A549 (cell line): ENCODE results near the gene PRKRIP1. TPM values are rescaled to one million over a fixed set of nuclear protein-coding genes. Genes with fewer than 3 reads are reported as not detected.

Experiments
- ATAC-seq, 2 experiments: fragments of 200-7000 bp in 1 of 2; fragments of >200 bp in 1 of 2; cut with Nextera tagmentation in 1 of 2; cut with Tn5 transposase in 1 of 2; 3 replicates each; pipeline versions ENCODE4 v1.8.0 to v1.9.1; 2018 to 2020; ENCODE audit warnings: mild to moderate bottlenecking in 1 of 2, moderate library complexity in 1 of 2
- CTCF ChIA-PET: fragments of 300-600 bp; sonication (Branson Sonifier 250); formaldehyde crosslinking; extraction: SDS; loops from one replicate; lab custom pipeline; 2021; ENCODE audit warnings: antibody characterized with exemption, inconsistent platforms; lab: Yijun Ruan, JAX
- POLR2A ChIA-PET: fragments of 350-600 bp; formaldehyde crosslinking; extraction: SDS; loops from one replicate; lab custom pipeline; 2021; ENCODE audit warnings: antibody characterized with exemption, inconsistent platforms; lab: Yijun Ruan, JAX
- DNase-seq, 2 experiments: peaks; one replicate each; pipeline versions ENCODE4 v3.0.0 to v3.0.0-alpha.2; 2011 to 2016; ENCODE audit warnings: low read depth in 1 of 2, low spot score in 1 of 2
- FAIRE-seq: peaks from 2 replicates; lab custom pipeline; 2011; peaks lifted over from hg19 to GRCh38; lab: Jason Lieb, UNC
- H3K27ac ChIP-seq, 2 experiments: fragments of >200 bp; sonication (Bioruptor Twin); formaldehyde crosslinking; 3 replicates each; pipeline ENCODE4 v1.5.1; 2016 to 2017
- H3K4me1 ChIP-seq: fragments of >200 bp; sonication (Bioruptor Twin); formaldehyde crosslinking; 3 replicates; pipeline ENCODE4 v1.6.1; 2016
- H3K4me2 ChIP-seq: fragments of >200 bp; sonication (Bioruptor Twin); formaldehyde crosslinking; 3 replicates; pipeline ENCODE4 v1.6.1; 2016
- H3K4me3 ChIP-seq: fragments of >200 bp; sonication (Bioruptor Twin); formaldehyde crosslinking; 3 replicates; pipeline ENCODE4 v1.5.1; 2016
- H3K9me3 ChIP-seq: fragments of >200 bp; sonication (Bioruptor Twin); formaldehyde crosslinking; 3 replicates; pipeline ENCODE4 v1.6.1; 2016
- CBX2 ChIP-seq: fragments of 200-600 bp; sonication (generic); IDR thresholded peaks from 2 replicates; pipeline ENCODE4 v1.6.1; 2016; ENCODE audit warnings: low read depth, mild to moderate bottlenecking, borderline replicate concordance
- CBX8 ChIP-seq: fragments of 200-600 bp; sonication (generic); IDR thresholded peaks from 2 replicates; pipeline ENCODE4 v1.6.1; 2016
- CHD2 ChIP-seq: fragments of 150-350 bp; IDR thresholded peaks from 2 replicates; pipeline ENCODE4 v1.6.1; 2014; ENCODE audit warnings: low read length; ENCODE audit not compliant: partially characterized antibody
- CHD4 ChIP-seq: fragments of 200-600 bp; sonication (generic); IDR thresholded peaks from 2 replicates; pipeline ENCODE4 v1.6.1; 2016; ENCODE audit warnings: antibody characterized with exemption, mild to moderate bottlenecking, borderline replicate concordance
- CTCF ChIP-seq: fragments of >200 bp; sonication (Bioruptor Twin); formaldehyde crosslinking; IDR thresholded peaks from 3 replicates; pipeline ENCODE4 v1.5.1; 2016
- ELK1 ChIP-seq: fragments of 150-350 bp; IDR thresholded peaks from 2 replicates; pipeline ENCODE4 v1.6.1; 2014; ENCODE audit warnings: low read depth, mild to moderate bottlenecking, low read length
- FOSL2 ChIP-seq, 2 experiments: fragments of 450-650 bp in 1 of 2; fragments of >200 bp in 1 of 2; sonication (Bioruptor Twin) in 1 of 2; formaldehyde crosslinking; IDR thresholded peaks; 2 replicates each; pipeline versions ENCODE4 v1.5.0 to v1.6.1; 2016 to 2020; ENCODE audit warnings: mild to moderate bottlenecking in 1 of 2, moderate library complexity in 1 of 2
- FOXS1 ChIP-seq: fragments of 250-450 bp; sonication (Bioruptor Pico); IDR thresholded peaks from 2 replicates; pipeline ENCODE4 v1.5.0; 2020; ENCODE audit warnings: mild to moderate bottlenecking, moderate library complexity
- GATA3 ChIP-seq: IDR thresholded peaks from 2 replicates; pipeline ENCODE4 v1.6.1; 2012; ENCODE audit warnings: borderline replicate concordance
- HES2 ChIP-seq: fragments of >200 bp; sonication (Bioruptor Twin); formaldehyde crosslinking; IDR thresholded peaks from 2 replicates; pipeline ENCODE4 v1.6.1; 2016
- HEYL ChIP-seq: fragments of 250-450 bp; sonication (Bioruptor Pico); IDR thresholded peaks from 2 replicates; pipeline ENCODE4 v1.8.0; 2021; ENCODE audit warnings: mild to moderate bottlenecking, moderate library complexity
- HMGXB4 ChIP-seq: fragments of 250-450 bp; sonication (Bioruptor Pico); IDR thresholded peaks from 2 replicates; pipeline ENCODE4 v1.5.0; 2021; ENCODE audit warnings: mild to moderate bottlenecking, moderate library complexity, borderline replicate concordance
- HOXB13 ChIP-seq: fragments of 250-450 bp; sonication (Bioruptor Pico); IDR thresholded peaks from 2 replicates; pipeline ENCODE4 v1.5.0; 2020; ENCODE audit warnings: low read depth, mild to moderate bottlenecking, moderate library complexity
- JUN ChIP-seq, 2 experiments: fragments of >200 bp; sonication (Bioruptor Twin); formaldehyde crosslinking; IDR thresholded peaks; 2 replicates in 1 of 2; 3 replicates in 1 of 2; pipeline ENCODE4 v1.6.1; 2016 to 2017
- NPAS2 ChIP-seq: fragments of 250-450 bp; sonication (Bioruptor Pico); IDR thresholded peaks from 2 replicates; pipeline ENCODE4 v1.8.0; 2022; ENCODE audit warnings: mild to moderate bottlenecking, moderate library complexity, borderline replicate concordance
- NR3C1 ChIP-seq: fragments of >200 bp; sonication (Bioruptor Twin); formaldehyde crosslinking; IDR thresholded peaks from 3 replicates; pipeline ENCODE4 v1.6.1; 2017
- RCOR1 ChIP-seq: fragments of 150-350 bp; IDR thresholded peaks from 2 replicates; pipeline ENCODE4 v1.6.1; 2014; ENCODE audit warnings: antibody characterized with exemption, low read length, low read depth
- SMC3 ChIP-seq: fragments of >200 bp; sonication (Bioruptor Twin); formaldehyde crosslinking; IDR thresholded peaks from 3 replicates; pipeline ENCODE4 v1.6.1; 2018; ENCODE audit warnings: inconsistent platforms
- TP53 ChIP-seq: fragments of 250-450 bp; sonication (Bioruptor Pico); IDR thresholded peaks from 2 replicates; pipeline ENCODE4 v1.5.0; 2021; ENCODE audit warnings: mild to moderate bottlenecking, moderate library complexity
- ZFP36 ChIP-seq: fragments of 450-650 bp; IDR thresholded peaks from 2 replicates; pipeline ENCODE4 v1.6.1; 2014; ENCODE audit warnings: borderline replicate concordance; ENCODE audit not compliant: partially characterized antibody
- WGBS: methylation state at CpG from one replicate; pipeline ENCODE4 v1.1.6; 2017; ENCODE audit errors: missing lambda C conversion rate; 5-methylcytosine and 5-hydroxymethylcytosine counted together
- polyA plus RNA-seq, 4 experiments: library from polyadenylated mRNA; depleted of rRNA in 3 of 4; stranded (reverse); fragments of >200 nt; fragmentation: RNase III in 1 of 4; extraction: RNeasy Plus Mini Kit Qiagen cat#74134 plus additional on column Dnase treatment in 1 of 4; gene quantifications; 2 replicates in 3 of 4; 3 replicates in 1 of 4; pipeline ENCODE4 v1.2.3, GENCODE V29; 2011 to 2017
- TF ChIP-seq, protein P1 (sequence below): IDR thresholded peaks from 2 replicates; pipeline ENCODE4 v1.6.1; 2012

Gene PRKRIP1
- polyA plus RNA-seq, 2 of the 4 experiments (the other 2 are of a cell fraction), result 15.4 to 24.1 TPM

- no peaks in the 10 kb centered on the region for H3K9me3 ChIP-seq
- H3K4me1 ChIP-seq, result no peaks in the 10 kb centered on the region
- H3K4me3 ChIP-seq, result no peak overlapping the region
- no peak for DNase-seq
- TF ChIP-seq CHD4 (no peak), FOXS1 (CRISPR knock-in tag) (no peak), TP53 (CRISPR knock-in tag) (no peak), HMGXB4 (CRISPR knock-in tag) (no peak), ELK1 (no peak), JUN (IDR thresholded peaks at IDR 0.05) (no peak), CHD2 (no peak), HES2 (no peak), CTCF (no peak), GATA3 (no peak), ZFP36 (no peak), NR3C1 (no peak)
- TF ChIP-seq, protein P1, sequence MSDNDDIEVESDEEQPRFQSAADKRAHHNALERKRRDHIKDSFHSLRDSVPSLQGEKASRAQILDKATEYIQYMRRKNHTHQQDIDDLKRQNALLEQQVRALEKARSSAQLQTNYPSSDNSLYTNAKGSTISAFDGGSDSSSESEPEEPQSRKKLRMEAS, result no peak
- TF ChIP-seq, all 56 proteins: peak for 0
- 76% methylated on average over 10 of the region's 10 CpGs for WGBS
- FAIRE-seq, result no peak
- H3K4me2 ChIP-seq, result no peak overlapping the region
- POLR2A ChIA-PET, result interaction anchor here (0.8 kb wide), 1 partner anchor 8 kb away, joined by 4 read pairs; the partner anchor contains the start of genes ALKBH4 and LRWD1
- H3K27ac ChIP-seq, result no peak overlapping the region
- CTCF ChIA-PET, result interaction anchor here (0.5 to 2.2 kb wide), 8 partner anchors 11 to 59 kb away, joined by 3 to 7 read pairs (median 4); no protein-coding TSS in a partner anchor
- no peak for ATAC-seq
Measured at GRCh38 chr7:102456327-102456726, 60.2 kb downstream of the PRKRIP1 start.

DNA sequence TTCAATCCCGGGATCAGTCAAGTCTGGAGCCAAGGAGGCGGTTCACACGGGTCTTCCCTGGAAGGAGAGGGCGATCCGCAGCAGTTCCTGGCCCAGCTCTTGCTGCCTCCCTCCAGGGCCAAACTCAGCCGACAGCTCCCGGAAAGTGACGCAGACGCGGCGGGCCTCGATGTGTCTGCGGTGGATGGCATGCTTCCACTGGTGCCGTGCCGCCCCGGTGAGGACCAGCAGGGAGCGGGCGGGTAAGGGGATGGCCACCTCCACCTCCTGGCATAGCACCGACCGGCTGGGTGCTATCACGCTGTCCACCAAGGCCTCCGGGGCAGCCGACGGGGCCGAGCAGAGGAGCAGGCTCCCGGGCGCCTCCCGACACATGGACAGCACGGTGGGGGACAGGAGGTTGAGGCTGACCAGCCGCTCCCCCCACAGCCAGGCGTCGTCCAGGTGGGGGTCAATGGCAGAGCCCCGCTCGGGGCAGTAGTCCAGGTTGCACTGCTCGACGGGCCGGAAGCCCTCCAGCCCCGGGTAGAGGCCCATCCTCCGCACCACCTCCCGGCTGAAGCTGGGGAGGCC is 61.3 kb downstream of the PRKRIP1 start:
- H3K4me2 ChIP-seq, result no peak overlapping the region
- ATAC-seq (no peak), FAIRE-seq (no peak), DNase-seq (no peak)
- TF ChIP-seq HEYL (CRISPR knock-in tag), result no peak
- no peak for TF ChIP-seq RCOR1
- no peak for TF ChIP-seq CBX8
- TF ChIP-seq NPAS2 (CRISPR knock-in tag), result no peak
- TF ChIP-seq ELK1, result no peak
- no peak for TF ChIP-seq HES2
- no peak for TF ChIP-seq HOXB13
- TF ChIP-seq FOSL2 (IDR thresholded peaks at IDR 0.05), result no peak
- TF ChIP-seq FOSL2 (CRISPR knock-in tag; IDR thresholded peaks at IDR 0.05), result no peak
- TF ChIP-seq SMC3, result no peak
- TF ChIP-seq CBX2, result no peak
- H3K27ac ChIP-seq, result no peak overlapping the region
- H3K4me3 ChIP-seq, result no peak overlapping the region
- CTCF ChIA-PET, result interaction anchor here (1.1 to 1.9 kb wide), 4 partner anchors 10 to 18 kb away, joined by 3 to 5 read pairs (median 4); no protein-coding TSS in a partner anchor
- POLR2A ChIA-PET, result no interaction called here
- no peaks in the 10 kb centered on the region for H3K4me1 ChIP-seq
- H3K9me3 ChIP-seq, result no peaks in the 10 kb centered on the region
- 92% methylated on average over 35 of the region's 40 CpGs for WGBS
